ENCODE results near the gene ZNF699.
"Not testable (repeated sequence)": the region's sequence is repeated elsewhere in the genome, so short reads cannot be mapped to it uniquely, and the experiment has no call there.

ZNF699 gene

DNA sequence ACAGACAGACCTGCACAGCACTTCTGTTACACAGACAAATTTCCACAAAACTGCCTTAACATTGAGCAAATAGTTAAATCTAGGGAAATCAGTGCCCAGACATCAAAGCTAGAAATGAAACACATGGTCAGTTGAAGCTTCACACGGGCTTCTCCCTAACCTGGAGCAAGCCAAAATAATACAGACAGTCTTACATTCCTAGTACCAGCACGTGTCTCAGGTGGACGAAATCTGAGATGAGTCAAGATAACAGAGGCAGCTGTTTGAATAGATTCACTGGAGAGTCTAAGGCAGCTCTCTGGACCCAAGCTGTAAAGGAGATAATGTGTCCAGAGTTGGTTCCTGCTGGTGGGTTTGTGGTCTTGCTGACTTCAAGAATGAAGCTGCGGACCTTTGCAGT, 4.1 kb upstream of the ZNF699 start:
- TF ChIP-seq, protein P1, sequence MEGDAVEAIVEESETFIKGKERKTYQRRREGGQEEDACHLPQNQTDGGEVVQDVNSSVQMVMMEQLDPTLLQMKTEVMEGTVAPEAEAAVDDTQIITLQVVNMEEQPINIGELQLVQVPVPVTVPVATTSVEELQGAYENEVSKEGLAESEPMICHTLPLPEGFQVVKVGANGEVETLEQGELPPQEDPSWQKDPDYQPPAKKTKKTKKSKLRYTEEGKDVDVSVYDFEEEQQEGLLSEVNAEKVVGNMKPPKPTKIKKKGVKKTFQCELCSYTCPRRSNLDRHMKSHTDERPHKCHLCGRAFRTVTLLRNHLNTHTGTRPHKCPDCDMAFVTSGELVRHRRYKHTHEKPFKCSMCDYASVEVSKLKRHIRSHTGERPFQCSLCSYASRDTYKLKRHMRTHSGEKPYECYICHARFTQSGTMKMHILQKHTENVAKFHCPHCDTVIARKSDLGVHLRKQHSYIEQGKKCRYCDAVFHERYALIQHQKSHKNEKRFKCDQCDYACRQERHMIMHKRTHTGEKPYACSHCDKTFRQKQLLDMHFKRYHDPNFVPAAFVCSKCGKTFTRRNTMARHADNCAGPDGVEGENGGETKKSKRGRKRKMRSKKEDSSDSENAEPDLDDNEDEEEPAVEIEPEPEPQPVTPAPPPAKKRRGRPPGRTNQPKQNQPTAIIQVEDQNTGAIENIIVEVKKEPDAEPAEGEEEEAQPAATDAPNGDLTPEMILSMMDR (conservative IDR thresholded peaks at IDR 0.05) = no peak
- H3K27ac ChIP-seq = no peak overlapping the region

DNA sequence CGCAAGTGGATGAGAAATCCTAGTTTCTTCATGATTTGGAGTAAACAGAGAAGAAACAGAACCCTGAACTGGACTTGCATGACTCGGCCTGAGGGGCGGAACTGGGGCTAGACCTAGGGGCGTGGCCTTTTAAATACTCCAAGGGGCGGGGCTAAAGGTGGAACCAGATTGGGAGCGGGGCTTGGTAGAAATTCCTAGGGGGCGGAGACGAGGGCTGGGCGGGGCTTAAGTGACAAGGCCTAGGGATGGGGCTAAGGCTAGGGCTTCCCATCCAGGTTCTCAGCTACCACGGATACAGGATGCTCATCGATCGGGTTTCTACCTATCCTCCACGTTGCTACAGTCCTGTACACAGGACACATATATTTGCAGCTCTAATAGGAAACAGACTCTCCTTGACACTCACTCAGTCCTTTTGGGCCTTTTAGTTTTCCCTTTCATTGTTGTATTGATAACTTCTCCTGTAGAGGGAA, 372 bp upstream of the ZNF699 start:
- TF ChIP-seq, protein P1 (conservative IDR thresholded peaks at IDR 0.05) = no peak
- H3K27ac ChIP-seq = peak overlapping the region; percentile 65

DNA sequence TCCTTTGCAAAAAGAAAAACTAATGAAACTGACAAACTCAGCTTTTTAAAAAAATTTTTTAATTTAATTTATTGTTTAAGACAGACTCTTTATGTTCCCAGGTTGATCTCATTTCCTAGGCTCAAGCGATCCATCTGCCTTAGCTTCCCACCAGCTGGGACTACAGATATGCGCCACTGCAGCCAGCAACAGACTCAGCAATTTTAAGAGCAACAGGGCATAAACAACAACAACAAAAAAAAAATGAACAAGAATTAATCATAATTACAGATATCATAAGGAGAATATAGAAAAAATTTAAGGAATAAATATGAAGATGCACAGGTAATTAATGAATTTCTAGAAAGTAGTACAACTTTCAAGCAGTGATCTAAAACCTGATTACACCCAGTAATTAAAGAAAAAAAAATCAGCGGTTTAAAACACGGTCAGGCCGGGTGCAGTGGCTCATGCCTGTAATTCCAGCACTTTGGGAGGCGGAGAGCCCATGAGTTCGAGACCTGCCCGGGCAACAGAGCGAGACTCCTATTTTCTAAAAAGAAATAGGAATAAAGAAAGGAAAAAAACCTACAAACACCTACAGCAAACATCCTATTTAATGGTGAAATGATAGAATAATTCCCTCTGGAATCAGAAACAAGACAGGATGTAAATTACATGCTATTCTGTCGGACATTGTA, 1.4 kb downstream of the ZNF699 start:
- H3K27ac ChIP-seq = no peak overlapping the region
- TF ChIP-seq, protein P1 (conservative IDR thresholded peaks at IDR 0.05) = no peak

DNA sequence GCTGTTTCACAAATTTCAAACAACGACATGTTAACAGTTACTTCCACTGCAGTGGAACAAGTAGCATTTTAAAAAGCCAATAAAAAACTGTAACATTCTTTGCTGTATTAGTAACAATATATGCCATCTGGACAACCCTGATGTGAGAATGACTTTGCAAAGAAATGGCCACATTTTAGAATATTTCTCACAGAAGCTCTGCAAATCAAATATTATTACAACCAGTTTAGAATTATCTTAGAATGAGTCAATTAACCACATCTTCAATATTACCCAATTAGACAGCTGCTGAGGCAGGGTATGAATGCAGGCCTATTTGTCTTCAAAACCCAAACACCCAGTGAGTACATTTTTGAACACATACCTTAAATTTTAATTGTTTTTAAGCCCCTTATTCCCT, 3.2 kb downstream of the ZNF699 start:
- TF ChIP-seq, protein P1 (conservative IDR thresholded peaks at IDR 0.05) = no peak
- no peak overlapping the region for H3K27ac ChIP-seq

DNA sequence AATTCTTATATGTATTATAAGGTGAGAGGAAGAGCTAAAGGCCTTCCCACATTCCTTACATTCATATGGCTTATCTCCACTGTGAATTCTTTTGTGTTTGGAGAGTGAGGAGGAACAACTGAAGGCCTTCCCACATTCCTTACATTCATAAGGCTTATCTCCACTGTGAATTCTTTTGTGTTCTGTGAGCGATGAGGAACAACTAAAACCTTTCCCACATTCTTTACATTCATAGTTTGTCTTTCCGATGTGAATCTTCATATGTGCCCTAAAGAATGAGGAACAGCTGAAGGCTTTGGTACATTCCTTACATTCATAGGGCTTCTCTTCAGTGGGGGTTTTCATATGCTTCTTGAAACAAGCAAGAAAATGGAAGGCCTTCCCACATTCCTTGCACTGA, 13.3 kb downstream of the ZNF699 start:
- TF ChIP-seq, protein P1 (conservative IDR thresholded peaks at IDR 0.05) = no peak
- no peak overlapping the region for H3K27ac ChIP-seq

DNA sequence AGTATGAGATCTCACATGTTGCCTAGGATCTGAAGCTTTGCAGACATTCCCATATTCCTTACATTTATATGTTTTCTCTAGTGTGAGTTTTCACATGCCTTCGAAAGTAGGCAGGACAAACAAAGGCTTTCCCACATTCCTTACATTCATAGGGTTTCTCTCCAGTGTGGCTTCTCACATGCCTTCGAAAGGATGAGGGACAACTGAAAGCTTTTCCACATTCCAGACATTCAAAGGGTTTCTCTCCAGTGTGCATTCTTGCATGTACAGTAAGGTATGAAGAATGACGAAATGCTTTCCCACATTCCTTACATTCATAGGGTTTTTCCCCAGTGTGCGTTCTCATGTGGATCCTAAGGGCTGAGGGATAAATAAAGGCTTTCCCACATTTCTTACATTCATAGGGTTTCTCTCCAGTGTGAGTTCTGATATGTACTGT, 14.2 kb downstream of the ZNF699 start:
- TF ChIP-seq, protein P1 (conservative IDR thresholded peaks at IDR 0.05) = no peak
- H3K27ac ChIP-seq = no peak overlapping the region

DNA sequence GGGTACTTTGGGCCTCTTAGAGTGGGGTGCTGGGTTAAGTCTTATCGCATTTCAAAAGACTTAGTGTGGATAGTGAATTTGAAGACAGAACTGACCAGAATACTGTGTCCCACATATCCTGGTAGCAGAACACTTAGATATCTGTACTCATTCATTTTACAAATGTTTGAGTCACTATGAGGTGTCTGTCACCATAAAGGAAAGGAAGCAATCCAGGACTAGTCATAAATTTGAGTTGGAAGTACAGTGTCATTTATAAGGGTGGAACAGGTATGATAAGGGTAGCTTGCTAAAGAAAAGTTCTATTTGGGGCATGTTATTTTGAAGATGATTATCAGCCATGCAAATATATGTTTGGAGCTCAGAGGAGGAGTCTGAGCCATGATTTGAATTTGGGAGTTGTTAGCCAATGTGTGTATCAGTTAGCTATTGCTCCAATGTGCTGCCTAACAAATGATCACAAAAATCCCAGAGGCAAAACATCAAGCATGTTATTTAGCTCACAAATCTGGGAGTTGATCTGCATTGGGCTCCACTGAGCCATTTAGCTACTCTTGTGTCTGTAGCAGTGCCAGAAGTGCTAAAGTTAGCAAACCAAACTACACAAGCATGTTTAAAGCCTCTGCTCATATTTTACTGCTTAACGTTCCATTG, 20.3 kb downstream of the ZNF699 start:
- no peak overlapping the region for H3K27ac ChIP-seq
- TF ChIP-seq, protein P1 (conservative IDR thresholded peaks at IDR 0.05) = no peak

DNA sequence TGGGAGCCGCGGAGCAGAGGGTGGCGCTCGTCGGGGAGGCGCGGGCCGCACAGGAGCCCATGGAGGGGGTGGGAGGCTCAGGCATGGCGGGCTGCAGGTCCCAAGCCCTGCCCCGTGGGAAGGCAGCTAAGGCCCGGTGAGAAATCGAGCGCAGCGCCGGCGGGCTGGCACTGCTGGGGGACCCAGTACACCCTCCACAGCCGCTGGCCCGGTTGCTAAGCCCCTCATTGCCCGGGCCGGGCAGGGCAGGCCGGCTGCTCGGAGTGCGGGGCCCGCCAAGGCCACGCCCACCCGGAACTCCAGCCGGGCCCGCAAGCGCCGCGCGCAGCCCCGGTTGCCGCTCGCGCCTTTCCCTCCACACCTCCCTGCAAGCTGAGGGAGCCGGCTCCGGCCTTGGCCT, 26.2 kb downstream of the ZNF699 start:
- H3K27ac ChIP-seq = not testable (repeated sequence)
